BLaER1 treated with 17β-estradiol and CSF1 and Interleukin-3, amounts not matched to agents 10 nM and 100 nM (cell line): ENCODE data around the gene SLC16A1.

Experiments
- H3K27ac ChIP-seq, 11 experiments: shearing (Covaris generic); formaldehyde crosslinking; 2 replicates each; pipeline ENCODE4 v1.8.1; 2022
- H3K27me3 ChIP-seq, 11 experiments: shearing (Covaris generic); formaldehyde crosslinking; 2 replicates each; pipeline ENCODE4 v1.8.1; 2022
- H3K36me3 ChIP-seq, 11 experiments: shearing (Covaris generic); formaldehyde crosslinking; 2 replicates each; pipeline ENCODE4 v1.8.1; 2022
- H3K4me1 ChIP-seq, 10 experiments: shearing (Covaris generic); formaldehyde crosslinking; 2 replicates each; pipeline ENCODE4 v1.8.1; 2022
- H3K4me2 ChIP-seq, 11 experiments: shearing (Covaris generic); formaldehyde crosslinking; 2 replicates each; pipeline ENCODE4 v1.8.1; 2022
- H3K4me3 ChIP-seq, 10 experiments: shearing (Covaris generic); formaldehyde crosslinking; 2 replicates each; pipeline ENCODE4 v1.8.1; 2022
- H3K9ac ChIP-seq, 11 experiments: shearing (Covaris generic); formaldehyde crosslinking; 2 replicates each; pipeline ENCODE4 v1.8.1; 2022
- H3K9me3 ChIP-seq, 11 experiments: shearing (Covaris generic); formaldehyde crosslinking; replicated peaks in 1 of 11; 2 replicates each; pipeline ENCODE4 v1.8.1; 2022
- H4K20me1 ChIP-seq, 11 experiments: shearing (Covaris generic); formaldehyde crosslinking; 2 replicates each; pipeline ENCODE4 v1.8.1; 2022
- Cebpa-rat ChIP-seq, 11 experiments: shearing (Covaris generic); IDR thresholded peaks; 2 replicates each; pipeline ENCODE4 v1.8.1; 2022

The SLC16A1 gene

GRCh38 chr1:112957133-112957812, 1.3 kb upstream of the SLC16A1 start:
- Histone ChIP-seq H3K4me1 (peaks cover 40 to 63% (median 49%) of the 10 kb centered on the region in 10 experiments), H4K20me1 (peaks cover 0 to 56% (median 35%) of the 10 kb centered on the region in 11 experiments; a peak in 19 of 22 replicates), H3K27ac (peak overlapping the region; percentile 79 to 98 (median 94)), H3K9ac (peak overlapping the region; percentile 92 to 98 (median 94)), H3K4me2 (peak overlapping the region; percentile 84 to 99 (median 93)), H3K36me3 (peaks cover 20 to 42% (median 31%) of the 10 kb centered on the region in 11 experiments), H3K27me3 (no peaks in the 10 kb centered on the region), H3K9me3 (peaks cover 0 to 4% (median 0%) of the 10 kb centered on the region in 11 experiments; a peak in 2 of 22 replicates), H3K4me3 (peak overlapping the region; percentile 78 to 87 (median 82))
- TF ChIP-seq Cebpa-rat (IDR thresholded peaks at IDR 0.05): no peak

GRCh38 chr1:112956544-112957132, 642 bp upstream of the SLC16A1 start:
- Histone ChIP-seq H3K4me2 (peak overlapping the region; percentile 84 to 99 (median 93)), H3K27ac (peak overlapping the region; percentile 79 to 98 (median 94)), H3K4me3 (peak overlapping the region; percentile 78 to 87 (median 82)), H3K9ac (peak overlapping the region; percentile 92 to 98 (median 94)), H3K27me3 (no peaks in the 10 kb centered on the region), H4K20me1 (peaks cover 0 to 62% (median 42%) of the 10 kb centered on the region in 11 experiments; a peak in 19 of 22 replicates), H3K9me3 (peaks cover 0 to 4% (median 0%) of the 10 kb centered on the region in 11 experiments; a peak in 2 of 22 replicates), H3K36me3 (peaks cover 18 to 39% (median 29%) of the 10 kb centered on the region in 11 experiments), H3K4me1 (peaks cover 40 to 64% (median 51%) of the 10 kb centered on the region in 10 experiments)
- no peak for TF ChIP-seq Cebpa-rat (IDR thresholded peaks at IDR 0.05)

- Histone ChIP-seq H3K4me1 (peaks cover 40 to 61% (median 49%) of the 10 kb centered on the region in 10 experiments), H3K4me3 (peak overlapping the region; percentile 78 to 87 (median 82)), H3K9me3 (no peaks in the 10 kb centered on the region; a peak in 1 of 22 replicates), H3K9ac (peak overlapping the region; percentile 92 to 98 (median 94)), H3K36me3 (peaks cover 3 to 33% (median 20%) of the 10 kb centered on the region in 11 experiments; a peak in 20 of 22 replicates), H4K20me1 (peaks cover 0 to 72% (median 57%) of the 10 kb centered on the region in 11 experiments; a peak in 19 of 22 replicates), H3K27me3 (no peaks in the 10 kb centered on the region), H3K4me2 (peak overlapping the region; percentile 81 to 93 (median 86)), H3K27ac (peak overlapping the region; percentile 56 to 98 (median 94))
- no peak for TF ChIP-seq Cebpa-rat (IDR thresholded peaks at IDR 0.05)
Measured at GRCh38 chr1:112954945-112955772, 837 bp downstream of the SLC16A1 start.

GRCh38 chr1:112954017-112954650, 1.9 kb downstream of the SLC16A1 start:
- Histone ChIP-seq H3K27ac (peak overlapping the region in 9 of 11 experiments; percentile 16 to 98 (median 95); a peak in 14 of 22 replicates), H4K20me1 (peaks cover 0 to 72% (median 63%) of the 10 kb centered on the region in 11 experiments; a peak in 18 of 22 replicates), H3K4me1 (peaks cover 34 to 51% (median 39%) of the 10 kb centered on the region in 10 experiments), H3K27me3 (no peaks in the 10 kb centered on the region), H3K4me3 (peak overlapping the region; percentile 78 to 87 (median 82)), H3K9ac (peak overlapping the region; percentile 92 to 98 (median 94)), H3K4me2 (peak overlapping the region; percentile 81 to 93 (median 86)), H3K36me3 (peaks cover 0 to 34% (median 26%) of the 10 kb centered on the region in 11 experiments; a peak in 18 of 22 replicates), H3K9me3 (peaks cover 0 to 7% (median 0%) of the 10 kb centered on the region in 11 experiments; a peak in 5 of 22 replicates)
- no peak for TF ChIP-seq Cebpa-rat (IDR thresholded peaks at IDR 0.05)

- Histone ChIP-seq H3K27ac (no peak overlapping the region), H3K9me3 (peaks cover 0 to 16% (median 4%) of the 10 kb centered on the region in 11 experiments; a peak in 7 of 22 replicates), H4K20me1 (peaks cover 0 to 100% (median 93%) of the 10 kb centered on the region in 11 experiments; a peak in 18 of 22 replicates), H3K9ac (no peak overlapping the region), H3K4me1 (peaks cover 21 to 52% (median 24%) of the 10 kb centered on the region in 10 experiments), H3K36me3 (peaks cover 0 to 58% (median 46%) of the 10 kb centered on the region in 11 experiments; a peak in 19 of 22 replicates), H3K4me2 (peak overlapping the region in 1 of 11 experiments; percentile 3; a peak in 1 of 22 replicates), H3K4me3 (no peak overlapping the region), H3K27me3 (no peaks in the 10 kb centered on the region)
- no peak for TF ChIP-seq Cebpa-rat (IDR thresholded peaks at IDR 0.05)
Measured at GRCh38 chr1:112950426-112950825, 5.6 kb downstream of the SLC16A1 start.

DNA sequence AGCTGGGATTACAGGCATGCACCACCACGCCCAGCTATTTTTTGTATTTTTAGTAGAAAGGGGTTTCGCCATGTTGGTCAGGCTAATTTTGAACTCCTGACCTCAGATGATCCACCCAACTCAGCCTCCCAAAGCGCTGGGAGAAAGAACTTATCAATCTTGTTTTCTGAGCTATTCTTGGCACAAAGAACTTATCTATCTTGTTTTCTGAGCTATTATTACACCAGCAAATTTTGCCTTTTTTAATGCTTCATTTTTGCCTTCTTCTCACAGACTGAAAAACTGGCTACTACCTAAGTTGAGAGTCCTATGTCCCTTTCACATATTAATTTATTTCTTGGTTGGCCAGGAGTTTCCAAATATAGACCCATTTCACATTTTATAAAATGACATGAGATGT, 9.3 kb downstream of the SLC16A1 start:
- peaks cover 0 to 100% (median 95%) of the 10 kb centered on the region in 11 experiments; a peak in 18 of 22 replicates for H4K20me1 ChIP-seq
- H3K27ac ChIP-seq: peak overlapping the region in 1 of 11 experiments; percentile 18; a peak in 2 of 22 replicates
- no peaks in the 10 kb centered on the region for H3K27me3 ChIP-seq
- no peak for TF ChIP-seq Cebpa-rat (IDR thresholded peaks at IDR 0.05)
- H3K4me3 ChIP-seq: no peak overlapping the region
- H3K9me3 ChIP-seq: peaks cover 0 to 20% (median 5%) of the 10 kb centered on the region in 11 experiments; a peak in 9 of 22 replicates
- peak overlapping the region in 4 of 11 experiments; percentile 24 to 53 (median 32); a peak in 5 of 22 replicates for H3K4me2 ChIP-seq
- H3K9ac ChIP-seq: 0 out of 22 replicates have a peak overlapping the region, but pooled peaks of 1 of the 11 experiments have one; percentile 1
- H3K36me3 ChIP-seq: peaks cover 3 to 78% (median 62%) of the 10 kb centered on the region in 11 experiments; a peak in 21 of 22 replicates
- H3K4me1 ChIP-seq: peaks cover 0 to 29% (median 3%) of the 10 kb centered on the region in 10 experiments; a peak in 9 of 20 replicates

GRCh38 chr1:112939810-112940209, 16.2 kb downstream of the SLC16A1 start:
- Histone ChIP-seq H3K4me2 (no peak overlapping the region), H3K27ac (no peak overlapping the region), H3K9me3 (peaks cover 0 to 4% (median 0%) of the 10 kb centered on the region in 11 experiments; a peak in 4 of 22 replicates), H3K4me3 (no peak overlapping the region), H3K36me3 (peaks cover 7 to 80% (median 56%) of the 10 kb centered on the region in 11 experiments), H4K20me1 (peaks cover 0 to 100% (median 95%) of the 10 kb centered on the region in 11 experiments; a peak in 19 of 22 replicates), H3K9ac (no peak overlapping the region), H3K4me1 (peaks cover 8 to 42% (median 17%) of the 10 kb centered on the region in 10 experiments; a peak in 18 of 20 replicates), H3K27me3 (no peaks in the 10 kb centered on the region)
- no peak for TF ChIP-seq Cebpa-rat (IDR thresholded peaks at IDR 0.05)
